HCT116 (cell line): ENCODE results near the gene GOLT1A. TPM values are rescaled to one million over a fixed set of nuclear protein-coding genes. Genes with fewer than 3 reads are reported as not detected.

Experiments
- ATAC-seq: fragments of 200-7000 bp; cut with Tn5 transposase; 2 replicates; pipeline ENCODE4 v1.9.1; 2020; ENCODE audit warnings: mild to moderate bottlenecking, moderate library complexity
- BruUV-seq: library from RNA; stranded (reverse); fragments of 400-500 nt; replicated peaks from 2 replicates; lab custom pipeline; 2021; lab: Mats Ljungman, UMichigan
- CTCF ChIA-PET: fragments of 300-600 bp; sonication (Branson Sonifier 250); formaldehyde crosslinking; loops from one replicate; lab custom pipeline; 2021; ENCODE audit warnings: antibody characterized with exemption; lab: Charles Lee
- POLR2A ChIA-PET: fragments of 300-600, 350-600 bp; sonication (Branson Sonifier 250); formaldehyde crosslinking; loops from one replicate; lab custom pipeline; 2021; ENCODE audit warnings: antibody characterized with exemption; lab: Charles Lee
- RAD21 ChIA-PET, 2 experiments: fragments of 300-600 bp; sonication (Branson Sonifier 250); formaldehyde crosslinking; loops; one replicate each; lab custom pipeline; 2023; ENCODE audit warnings: low total read pairs in 2 of 2; ENCODE audit not compliant: uncharacterized antibody in 2 of 2, unreplicated experiment in 2 of 2, low non-redundant PET in 1 of 2; lab: Charles Lee
- DNase-seq: peaks from one replicate; pipeline ENCODE4 v3.0.0-alpha.2; 2010; ENCODE audit warnings: low read depth, low spot score
- H2AFZ ChIP-seq: fragments of 200-600 bp; shearing (Covaris generic), sonication (generic); 2 replicates; pipeline ENCODE4 v1.6.1; 2017; ENCODE audit warnings: low read depth, mixed run types, mixed read lengths, antibody characterized with exemption, low read length; ENCODE audit not compliant: poor library complexity, severe bottlenecking
- H3K27ac ChIP-seq: 2 replicates; pipeline ENCODE4 v1.5.1; 2012; ENCODE audit warnings: low read depth, low read length
- H3K27me3 ChIP-seq: fragments of 200-600 bp; sonication (generic); 2 replicates; pipeline ENCODE4 v1.6.1; 2016; ENCODE audit warnings: mixed run types, low read length, mixed read lengths; ENCODE audit not compliant: insufficient read depth
- H3K36me3 ChIP-seq, 2 experiments: fragments of 200-500 bp in 1 of 2; fragments of 200-600 bp in 1 of 2; sonication (Bioruptor generic) in 1 of 2; sonication (generic) in 1 of 2; 2 replicates each; pipeline versions ENCODE4 v1.5.1 to v1.6.1; 2014 to 2016; ENCODE audit warnings: low read length in 2 of 2, inconsistent platforms in 1 of 2, mixed read lengths in 1 of 2, mixed run types in 1 of 2; ENCODE audit not compliant: insufficient read depth in 2 of 2, control insufficient read depth in 1 of 2
- H3K4me1 ChIP-seq, 2 experiments: fragments of 200-600 bp in 1 of 2; sonication (generic) in 1 of 2; 2 replicates each; pipeline versions ENCODE4 v1.5.1 to v1.6.1; 2012 to 2017; ENCODE audit warnings: low read length in 2 of 2, inconsistent platforms in 1 of 2, mild to moderate bottlenecking in 1 of 2, mixed read lengths in 1 of 2, mixed run types in 1 of 2, moderate library complexity in 1 of 2; ENCODE audit not compliant: insufficient read depth in 2 of 2, control insufficient read depth in 1 of 2
- H3K4me2 ChIP-seq: fragments of 200-600 bp; sonication (generic); 2 replicates; pipeline ENCODE4 v1.6.1; 2017; ENCODE audit warnings: mixed run types, low read length, mixed read lengths
- H3K4me3 ChIP-seq, 2 experiments: fragments of 200-600 bp in 1 of 2; sonication (generic) in 1 of 2; replicated peaks in 1 of 2; 2 replicates each; pipeline ENCODE4 v1.5.1; 2011 to 2016; ENCODE audit warnings: low read length in 2 of 2, control low read depth in 1 of 2, low read depth in 1 of 2, mild to moderate bottlenecking in 1 of 2, mixed read lengths in 1 of 2, mixed run types in 1 of 2
- H3K79me2 ChIP-seq: fragments of 200-600 bp; sonication (generic); 2 replicates; pipeline ENCODE4 v1.6.1; 2017; ENCODE audit warnings: mild to moderate bottlenecking, mixed run types, low read length, moderate library complexity, mixed read lengths; ENCODE audit not compliant: insufficient read depth
- H3K9ac ChIP-seq: fragments of 200-600 bp; sonication (generic); 2 replicates; pipeline ENCODE4 v1.6.1; 2016; ENCODE audit warnings: low read length, mixed read lengths
- H3K9me2 ChIP-seq: fragments of 200-600 bp; sonication (generic), shearing (Covaris generic); 2 replicates; pipeline ENCODE4 v1.6.1; 2017; ENCODE audit warnings: mixed run types, mild to moderate bottlenecking, moderate library complexity; ENCODE audit not compliant: insufficient read depth
- H3K9me3 ChIP-seq, 2 experiments: fragments of 200-500 bp in 1 of 2; fragments of 200-600 bp in 1 of 2; sonication (Bioruptor generic) in 1 of 2; sonication (generic) in 1 of 2; 2 replicates each; pipeline ENCODE4 v1.6.1; 2014 to 2017; ENCODE audit warnings: low read length in 2 of 2, mixed read lengths in 2 of 2, inconsistent platforms in 1 of 2, low read depth in 1 of 2, mild to moderate bottlenecking in 1 of 2, mixed run types in 1 of 2, moderate library complexity in 1 of 2; ENCODE audit not compliant: control insufficient read depth in 1 of 2, insufficient read depth in 1 of 2
- H4K20me1 ChIP-seq: fragments of 200-600 bp; sonication (generic), shearing (Covaris generic); 2 replicates; pipeline ENCODE4 v1.6.1; 2017; ENCODE audit warnings: mixed run types, mild to moderate bottlenecking, moderate library complexity; ENCODE audit not compliant: insufficient read depth
- CBX3 ChIP-seq: IDR thresholded peaks from 2 replicates; pipeline ENCODE4 v1.6.1; 2012; ENCODE audit warnings: low read depth
- EGR1 ChIP-seq: IDR thresholded peaks from 2 replicates; pipeline ENCODE4 v1.6.1; 2012; ENCODE audit warnings: low read depth
- EZH2phosphoT487 ChIP-seq: fragments of 200-600 bp; IDR thresholded peaks from 2 replicates; pipeline ENCODE4 v1.6.1; 2018; ENCODE audit warnings: antibody characterized with exemption, borderline replicate concordance
- FOSL1 ChIP-seq: IDR thresholded peaks from 2 replicates; pipeline ENCODE4 v1.6.1; 2012; ENCODE audit warnings: low read depth
- JUND ChIP-seq: IDR thresholded peaks from 2 replicates; pipeline ENCODE4 v1.6.1; 2012
- POLR2A ChIP-seq: IDR thresholded peaks from 2 replicates; pipeline ENCODE4 v1.7.0; 2011; ENCODE audit warnings: borderline replicate concordance; ENCODE audit not compliant: insufficient read depth, insufficient read length; ENCODE audit errors: extremely low read depth
- POLR2AphosphoS5 ChIP-seq: IDR thresholded peaks from 2 replicates; pipeline ENCODE4 v1.6.1; 2011; ENCODE audit warnings: mild to moderate bottlenecking, low read depth, low read length, moderate library complexity
- SIN3A ChIP-seq: IDR thresholded peaks from 2 replicates; pipeline ENCODE4 v1.6.1; 2012; ENCODE audit warnings: low read depth
- SP1 ChIP-seq: IDR thresholded peaks from 2 replicates; pipeline ENCODE4 v1.6.1; 2012; ENCODE audit warnings: low read depth
- SRF ChIP-seq: IDR thresholded peaks from 2 replicates; pipeline ENCODE4 v1.6.1; 2012; ENCODE audit warnings: low read depth
- TCF7L2 ChIP-seq: IDR thresholded peaks from 2 replicates; pipeline ENCODE4 v1.7.0; 2011; ENCODE audit warnings: borderline replicate concordance, inconsistent platforms; ENCODE audit not compliant: insufficient read depth, insufficient read length; ENCODE audit errors: extremely low read depth
- YY1 ChIP-seq: IDR thresholded peaks from 2 replicates; pipeline ENCODE4 v1.6.1; 2011; ENCODE audit warnings: low read length, low read depth, moderate library complexity, mild to moderate bottlenecking; ENCODE audit not compliant: insufficient replicate concordance; ENCODE audit errors: extremely low read depth
- ZFX ChIP-seq: fragments of 450-650 bp; IDR thresholded peaks from 2 replicates; pipeline ENCODE4 v1.6.1; 2017
- intact Hi-C: fragments of 100-400 bp; cut with micrococcal nuclease; formaldehyde crosslinking; loops from 2 replicates; pipeline ENCODE4 v1.10.0; 2022
- total RNA-seq: library from RNA; stranded (reverse); gene quantifications from one replicate; pipeline ENCODE4 v1.2.1, GENCODE V29; 2021; ENCODE audit not compliant: unreplicated experiment
- TF ChIP-seq, protein P1 (sequence below), 3 experiments: fragments of 200-600 bp in 1 of 3; sonication (generic) in 1 of 3; IDR thresholded peaks in 2 of 3; conservative IDR thresholded peaks in 1 of 3; 2 replicates each; pipeline ENCODE4 v1.5.1; 2012 to 2017; ENCODE audit warnings: low read depth in 2 of 3, low read length in 2 of 3, antibody characterized with exemption in 1 of 3, borderline replicate concordance in 1 of 3, control low read depth in 1 of 3, mild to moderate bottlenecking in 1 of 3, mixed read lengths in 1 of 3, mixed run types in 1 of 3, moderate library complexity in 1 of 3; ENCODE audit not compliant: insufficient read depth in 1 of 3
- TF ChIP-seq, protein P2 (sequence below): IDR thresholded peaks from 2 replicates; pipeline ENCODE4 v1.6.1; 2012
- TF ChIP-seq, protein P3 (sequence below): IDR thresholded peaks from 2 replicates; pipeline ENCODE4 v1.6.1; 2011; ENCODE audit warnings: mild to moderate bottlenecking, low read length, moderate library complexity; ENCODE audit not compliant: insufficient replicate concordance; ENCODE audit errors: extremely low read depth
- TF ChIP-seq, protein P4 (sequence below): IDR thresholded peaks from 2 replicates; pipeline ENCODE4 v1.6.1; 2012

Gene GOLT1A
- total RNA-seq, 1 experiment from 2014 or later: 8.0 TPM

DNA sequence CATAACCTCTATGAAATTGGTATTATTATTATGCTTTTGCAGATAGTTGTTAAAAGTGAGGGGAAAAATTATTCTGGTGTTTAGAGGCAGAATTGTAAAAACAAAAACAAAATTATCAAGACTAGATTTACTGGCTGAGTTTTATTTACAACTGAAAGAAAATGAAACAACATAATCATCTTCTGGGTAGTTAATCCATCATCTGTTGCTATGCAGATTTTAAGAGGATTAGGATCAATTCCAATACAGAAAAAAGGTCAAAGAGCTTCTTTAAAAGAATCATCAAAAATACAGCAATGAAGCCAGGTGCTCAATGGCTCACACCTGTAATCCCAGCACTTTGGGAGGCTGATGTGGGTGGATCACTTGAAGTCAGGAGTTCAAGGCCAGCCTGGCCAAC is 8.3 kb downstream of the GOLT1A start (continued):
- TF ChIP-seq, protein P1, sequence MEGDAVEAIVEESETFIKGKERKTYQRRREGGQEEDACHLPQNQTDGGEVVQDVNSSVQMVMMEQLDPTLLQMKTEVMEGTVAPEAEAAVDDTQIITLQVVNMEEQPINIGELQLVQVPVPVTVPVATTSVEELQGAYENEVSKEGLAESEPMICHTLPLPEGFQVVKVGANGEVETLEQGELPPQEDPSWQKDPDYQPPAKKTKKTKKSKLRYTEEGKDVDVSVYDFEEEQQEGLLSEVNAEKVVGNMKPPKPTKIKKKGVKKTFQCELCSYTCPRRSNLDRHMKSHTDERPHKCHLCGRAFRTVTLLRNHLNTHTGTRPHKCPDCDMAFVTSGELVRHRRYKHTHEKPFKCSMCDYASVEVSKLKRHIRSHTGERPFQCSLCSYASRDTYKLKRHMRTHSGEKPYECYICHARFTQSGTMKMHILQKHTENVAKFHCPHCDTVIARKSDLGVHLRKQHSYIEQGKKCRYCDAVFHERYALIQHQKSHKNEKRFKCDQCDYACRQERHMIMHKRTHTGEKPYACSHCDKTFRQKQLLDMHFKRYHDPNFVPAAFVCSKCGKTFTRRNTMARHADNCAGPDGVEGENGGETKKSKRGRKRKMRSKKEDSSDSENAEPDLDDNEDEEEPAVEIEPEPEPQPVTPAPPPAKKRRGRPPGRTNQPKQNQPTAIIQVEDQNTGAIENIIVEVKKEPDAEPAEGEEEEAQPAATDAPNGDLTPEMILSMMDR (IDR thresholded peaks at IDR 0.05 in 2 of 3, conservative IDR thresholded peaks at IDR 0.05 in 1 of 3; ENCODE audit: borderline replicate concordance in 1 of 3, insufficient read depth in 1 of 3, low read depth in 2 of 3, low read length in 2 of 3): no peak
- TF ChIP-seq SP1 (no peak), ZFX (no peak), TCF7L2 (no peak), SIN3A (no peak), YY1 (no peak), CBX3 (no peak)
- TF ChIP-seq, protein P2, sequence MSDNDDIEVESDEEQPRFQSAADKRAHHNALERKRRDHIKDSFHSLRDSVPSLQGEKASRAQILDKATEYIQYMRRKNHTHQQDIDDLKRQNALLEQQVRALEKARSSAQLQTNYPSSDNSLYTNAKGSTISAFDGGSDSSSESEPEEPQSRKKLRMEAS: no peak
- TF ChIP-seq, protein P3, sequence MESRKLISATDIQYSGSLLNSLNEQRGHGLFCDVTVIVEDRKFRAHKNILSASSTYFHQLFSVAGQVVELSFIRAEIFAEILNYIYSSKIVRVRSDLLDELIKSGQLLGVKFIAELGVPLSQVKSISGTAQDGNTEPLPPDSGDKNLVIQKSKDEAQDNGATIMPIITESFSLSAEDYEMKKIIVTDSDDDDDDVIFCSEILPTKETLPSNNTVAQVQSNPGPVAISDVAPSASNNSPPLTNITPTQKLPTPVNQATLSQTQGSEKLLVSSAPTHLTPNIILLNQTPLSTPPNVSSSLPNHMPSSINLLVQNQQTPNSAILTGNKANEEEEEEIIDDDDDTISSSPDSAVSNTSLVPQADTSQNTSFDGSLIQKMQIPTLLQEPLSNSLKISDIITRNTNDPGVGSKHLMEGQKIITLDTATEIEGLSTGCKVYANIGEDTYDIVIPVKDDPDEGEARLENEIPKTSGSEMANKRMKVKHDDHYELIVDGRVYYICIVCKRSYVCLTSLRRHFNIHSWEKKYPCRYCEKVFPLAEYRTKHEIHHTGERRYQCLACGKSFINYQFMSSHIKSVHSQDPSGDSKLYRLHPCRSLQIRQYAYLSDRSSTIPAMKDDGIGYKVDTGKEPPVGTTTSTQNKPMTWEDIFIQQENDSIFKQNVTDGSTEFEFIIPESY: no peak

DNA sequence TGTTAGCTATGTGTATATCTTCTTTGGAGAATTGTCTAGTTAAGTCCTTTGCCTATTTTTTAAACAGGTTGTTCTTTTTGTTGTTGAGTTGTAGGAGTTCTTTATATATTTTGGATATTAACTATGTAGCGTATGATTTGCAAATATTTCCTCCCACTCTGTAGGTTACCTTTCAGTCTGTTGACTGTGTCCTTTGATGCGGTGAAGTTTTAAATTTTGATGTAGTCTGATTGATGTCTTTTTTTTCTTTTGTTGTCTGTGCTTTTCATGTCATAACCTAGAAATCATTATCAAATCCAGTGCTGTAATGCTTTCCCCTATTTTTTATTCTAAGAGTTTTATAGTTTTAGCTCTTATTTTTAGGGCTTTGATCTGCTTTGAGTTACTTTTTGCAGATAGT is 8.8 kb downstream of the GOLT1A start:
- CTCF ChIA-PET: interaction anchor here (0.9 to 3.3 kb wide), 4 partner anchors 30 to 194 kb away, joined by 3 to 53 read pairs (median 6); no protein-coding TSS in a partner anchor
- no peak for DNase-seq
- Histone ChIP-seq H3K4me2 (no peak overlapping the region), H3K9me3 (no peaks in the 10 kb centered on the region), H3K9me2 (no peaks in the 10 kb centered on the region), H3K9ac (no peak overlapping the region), H2AFZ (no peak overlapping the region), H3K4me1 (peaks cover 8 to 27% of the 10 kb centered on the region in 2 experiments), H3K27ac (no peak overlapping the region), H3K79me2 (0 out of 2 replicates have a peak, but pooled peaks cover 4% of the 10 kb centered on the region), H4K20me1 (no peaks in the 10 kb centered on the region), H3K36me3 (no peaks in the 10 kb centered on the region), H3K27me3 (no peaks in the 10 kb centered on the region), H3K4me3 (no peak overlapping the region)
- ATAC-seq: no peak
- no TSS peak for BruUV-seq
- RAD21 ChIA-PET: interaction anchor here (1.6 to 3.3 kb wide), 2 partner anchors 42 kb away, joined by 5 to 17 read pairs; no protein-coding TSS in a partner anchor
- POLR2A ChIA-PET: no interaction called here
- intact Hi-C loops: no loop called here
- TF ChIP-seq POLR2AphosphoS5 (no peak), YY1 (no peak), EZH2phosphoT487 (no peak), SRF (no peak), JUND (no peak), ZFX (no peak), POLR2A (no peak), SP1 (no peak), FOSL1 (no peak), EGR1 (no peak), CBX3 (no peak)
- TF ChIP-seq, protein P3: no peak
- TF ChIP-seq, protein P4, sequence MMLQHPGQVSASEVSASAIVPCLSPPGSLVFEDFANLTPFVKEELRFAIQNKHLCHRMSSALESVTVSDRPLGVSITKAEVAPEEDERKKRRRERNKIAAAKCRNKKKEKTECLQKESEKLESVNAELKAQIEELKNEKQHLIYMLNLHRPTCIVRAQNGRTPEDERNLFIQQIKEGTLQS: no peak
- TF ChIP-seq, protein P2: no peak
